ENCODE measurements around the gene FGFR3. TPM values are rescaled to one million over a fixed set of nuclear protein-coding genes. Genes with fewer than 3 reads are reported as not detected.

FGFR3 gene
- total RNA-seq, result under 1 TPM; 0.53 to 0.67 TPM
- not detected for polyA plus RNA-seq

GRCh38 chr4:1792832-1793495 lies at the start of gene FGFR3:
Gene FGFR3 (plus strand): TSS chr4:1793293. CDS start chr4:1793935, 642 bp downstream.
- intact Hi-C loops (cut with micrococcal nuclease), result no loop called here
- Mint-ChIP-seq H3K4me1 (no peaks in the 10 kb centered on the region), H3K36me3 (peaks cover 0 to 2% of the 10 kb centered on the region in 2 donors), H3K27ac (peak within 1 kb of the TSS in 1 of 7 donors; percentile 68), H3K4me3 (peak within 1 kb of the TSS in 7 of 8 donors; percentile 25 to 72 (median 49)), H3K9me3 (no peaks in the 10 kb centered on the region), H3K27me3 (peaks cover 5 to 7% of the 10 kb centered on the region in 2 donors)
- DNase-seq, result peak in 3 of 5 donors; percentile 19 to 38 (median 21)
- CTCF ChIA-PET (ENCODE audit: partially characterized antibody), result no interaction called here
- Histone ChIP-seq H3K27me3 (ENCODE audit: insufficient read depth, low read length) (peaks cover 17% of the 10 kb centered on the region), H3K27ac (ENCODE audit: low read depth, low read length) (no peak within 1 kb of the TSS), H3K36me3 (ENCODE audit: insufficient read depth, low read length) (no peaks in the 10 kb centered on the region), H3K4me3 (ENCODE audit: low read length in 2 of 2) (no peak within 1 kb of the TSS), H3K4me1 (ENCODE audit: insufficient read depth, low read length) (peaks cover 12% of the 10 kb centered on the region), H3K9me3 (ENCODE audit: control insufficient read depth in 1 of 2, low read length in 2 of 2) (no peaks in the 10 kb centered on the region)
- POLR2A ChIA-PET (ENCODE audit: partially characterized antibody), result no interaction called here

DNA sequence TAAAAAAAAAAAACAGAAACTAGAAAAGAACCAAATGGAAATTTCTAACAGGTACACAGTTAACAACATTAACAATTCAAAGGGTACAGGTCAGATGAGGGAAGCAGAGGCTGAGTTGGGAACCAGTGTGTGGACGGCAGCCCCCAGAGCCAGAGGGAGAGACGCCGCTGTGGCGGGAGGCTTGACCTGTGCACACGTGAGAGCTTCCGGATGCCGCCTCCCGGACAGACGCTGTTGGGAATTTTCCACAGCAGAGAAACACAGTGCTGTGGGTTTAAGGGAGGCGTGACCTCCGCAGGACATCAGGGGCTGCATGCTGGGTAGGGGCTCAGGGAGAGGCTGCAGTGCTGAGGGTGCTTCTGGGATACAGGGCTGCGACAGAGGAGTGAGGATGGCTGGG lies 49.5 kb upstream of the FGFR3 start:
- Mint-ChIP-seq H3K4me1 (no peaks in the 10 kb centered on the region), H3K27me3 (no peaks in the 10 kb centered on the region), H3K27ac (peak overlapping the region in 1 of 7 donors; percentile 41), H3K36me3 (peaks cover 21 to 38% of the 10 kb centered on the region in 2 donors), H3K9me3 (peaks cover 0 to 6% (median 4%) of the 10 kb centered on the region in 8 donors), H3K4me3 (no peak overlapping the region)
- no peak overlapping the region for H3K4me3 ChIP-seq (ENCODE audit: low read length in 2 of 2)
- H3K4me1 ChIP-seq (ENCODE audit: insufficient read depth, low read length), result no peaks in the 10 kb centered on the region
- no peak overlapping the region for H3K27ac ChIP-seq (ENCODE audit: low read depth, low read length)
- intact Hi-C loops (cut with micrococcal nuclease), result no loop called here
- CTCF ChIA-PET (ENCODE audit: partially characterized antibody), result interaction anchor here (0.7 to 11.3 kb wide), 3 partner anchors 116 to 169 kb away, joined by 3 to 160 read pairs (median 3); no protein-coding TSS in a partner anchor
- no peaks in the 10 kb centered on the region for H3K27me3 ChIP-seq (ENCODE audit: insufficient read depth, low read length)
- POLR2A ChIA-PET (ENCODE audit: partially characterized antibody), result no interaction called here
- no peak for DNase-seq
- H3K36me3 ChIP-seq (ENCODE audit: insufficient read depth, low read length), result peaks cover 30% of the 10 kb centered on the region
- H3K9me3 ChIP-seq (ENCODE audit: control insufficient read depth in 1 of 2, low read length in 2 of 2), result no peaks in the 10 kb centered on the region

DNA sequence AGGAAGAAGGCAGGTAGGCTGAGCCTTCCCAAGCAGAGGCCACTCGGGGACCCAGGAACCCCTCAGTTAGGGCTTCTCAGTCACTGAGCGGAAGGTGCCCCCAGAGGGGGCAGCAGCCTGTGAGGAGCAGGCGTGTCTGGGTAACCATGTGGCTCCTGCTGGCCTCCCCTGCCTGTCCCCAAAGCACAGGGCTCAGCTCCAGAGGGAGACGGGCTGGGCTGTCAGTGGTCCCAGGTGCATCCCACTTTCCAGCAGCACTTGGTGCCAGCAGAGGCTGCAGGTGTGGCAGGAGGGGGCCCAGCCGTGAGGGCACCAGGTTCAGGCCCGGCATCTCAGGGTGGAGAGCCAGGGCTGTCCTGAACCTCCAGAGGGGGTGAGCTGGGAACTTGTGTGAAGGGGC lies 49.1 kb upstream of the FGFR3 start:
- intact Hi-C loops (cut with micrococcal nuclease), result no loop called here
- Histone ChIP-seq H3K27ac (ENCODE audit: low read depth, low read length) (no peak overlapping the region), H3K27me3 (ENCODE audit: insufficient read depth, low read length) (no peaks in the 10 kb centered on the region), H3K9me3 (ENCODE audit: control insufficient read depth in 1 of 2, low read length in 2 of 2) (no peaks in the 10 kb centered on the region), H3K4me1 (ENCODE audit: insufficient read depth, low read length) (no peaks in the 10 kb centered on the region), H3K36me3 (ENCODE audit: insufficient read depth, low read length) (peaks cover 28% of the 10 kb centered on the region), H3K4me3 (ENCODE audit: low read length in 2 of 2) (no peak overlapping the region)
- ChIA-PET POLR2A (ENCODE audit: partially characterized antibody) (no interaction called here), CTCF (ENCODE audit: partially characterized antibody) (interaction anchor here (0.9 to 11.3 kb wide), 3 partner anchors 68 to 169 kb away, joined by 3 to 160 read pairs (median 4); no protein-coding TSS in a partner anchor)
- H3K4me1 Mint-ChIP-seq, result no peaks in the 10 kb centered on the region
- peaks cover 17 to 34% of the 10 kb centered on the region in 2 donors for H3K36me3 Mint-ChIP-seq
- H3K27ac Mint-ChIP-seq, result peak overlapping the region in 1 of 7 donors; percentile 41
- peaks cover 0 to 2% (median 0%) of the 10 kb centered on the region in 8 donors for H3K9me3 Mint-ChIP-seq
- DNase-seq, result no peak
- no peak overlapping the region for H3K4me3 Mint-ChIP-seq
- H3K27me3 Mint-ChIP-seq, result no peaks in the 10 kb centered on the region

DNA sequence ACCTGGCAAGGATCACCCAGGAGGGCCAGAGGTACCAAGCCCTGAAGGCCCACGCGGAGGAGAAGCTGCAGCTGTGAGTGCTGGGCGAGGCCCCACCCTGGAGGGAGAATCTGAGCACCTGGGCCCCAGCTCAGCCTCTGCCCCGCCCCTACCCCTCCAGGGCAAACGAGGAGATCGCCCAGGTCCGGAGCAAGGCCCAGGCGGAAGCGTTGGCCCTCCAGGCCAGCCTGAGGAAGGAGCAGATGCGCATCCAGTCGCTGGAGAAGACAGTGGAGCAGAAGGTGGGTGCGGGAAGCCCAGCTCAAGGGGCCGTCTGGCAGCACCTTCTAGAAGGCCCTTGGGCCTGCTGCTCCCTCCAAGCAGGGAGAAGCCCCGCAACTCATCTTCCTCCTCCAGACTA lies 48.5 kb upstream of the FGFR3 start:
- Histone ChIP-seq H3K4me1 (ENCODE audit: insufficient read depth, low read length) (no peaks in the 10 kb centered on the region), H3K27ac (ENCODE audit: low read depth, low read length) (no peak overlapping the region), H3K4me3 (ENCODE audit: low read length in 2 of 2) (no peak overlapping the region), H3K27me3 (ENCODE audit: insufficient read depth, low read length) (no peaks in the 10 kb centered on the region), H3K9me3 (ENCODE audit: control insufficient read depth in 1 of 2, low read length in 2 of 2) (no peaks in the 10 kb centered on the region), H3K36me3 (ENCODE audit: insufficient read depth, low read length) (peaks cover 25% of the 10 kb centered on the region)
- no peak for DNase-seq
- peak overlapping the region in 2 of 7 donors; percentile 21 to 57 for H3K27ac Mint-ChIP-seq
- peaks cover 15 to 31% of the 10 kb centered on the region in 2 donors for H3K36me3 Mint-ChIP-seq
- intact Hi-C loops (cut with micrococcal nuclease), result no loop called here
- H3K4me1 Mint-ChIP-seq, result no peaks in the 10 kb centered on the region
- H3K4me3 Mint-ChIP-seq, result no peak overlapping the region
- no peaks in the 10 kb centered on the region for H3K9me3 Mint-ChIP-seq
- H3K27me3 Mint-ChIP-seq, result no peaks in the 10 kb centered on the region
- CTCF ChIA-PET (ENCODE audit: partially characterized antibody), result interaction anchor here (0.8 to 11.3 kb wide), 7 partner anchors 14 to 168 kb away, joined by 3 to 160 read pairs (median 3); no protein-coding TSS in a partner anchor
- POLR2A ChIA-PET (ENCODE audit: partially characterized antibody), result no interaction called here

DNA sequence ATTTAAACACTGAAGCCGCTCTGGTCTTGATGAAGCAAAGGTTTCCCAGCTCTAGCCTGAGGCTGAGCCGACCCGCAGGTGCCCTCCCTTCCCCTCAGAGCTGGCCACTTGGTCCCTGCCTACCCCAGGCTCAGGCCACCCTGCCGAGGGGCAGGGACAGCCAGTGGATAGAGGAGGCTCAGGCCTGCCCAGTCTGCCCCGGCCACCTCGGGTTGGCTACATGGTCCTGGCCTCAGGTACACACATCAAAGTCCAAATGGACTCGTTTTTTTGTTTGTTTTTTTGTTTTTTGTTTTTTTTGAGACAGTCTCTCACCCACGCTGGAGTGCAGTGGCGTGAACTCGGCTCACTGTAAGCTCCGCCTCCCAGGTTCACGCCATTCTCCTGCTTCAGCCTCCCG lies 47.9 kb upstream of the FGFR3 start:
- H3K4me3 Mint-ChIP-seq, result peak overlapping the region in 1 of 8 donors; percentile 61
- peak overlapping the region in 2 of 7 donors; percentile 21 to 81 for H3K27ac Mint-ChIP-seq
- no peaks in the 10 kb centered on the region for H3K4me1 Mint-ChIP-seq
- H3K36me3 ChIP-seq (ENCODE audit: insufficient read depth, low read length), result peaks cover 25% of the 10 kb centered on the region
- intact Hi-C loops (cut with micrococcal nuclease), result no loop called here
- H3K27ac ChIP-seq (ENCODE audit: low read depth, low read length), result no peak overlapping the region
- no peaks in the 10 kb centered on the region for H3K4me1 ChIP-seq (ENCODE audit: insufficient read depth, low read length)
- ChIA-PET CTCF (ENCODE audit: partially characterized antibody) (interaction anchor here (0.8 to 11.3 kb wide), 7 partner anchors 15 to 167 kb away, joined by 3 to 160 read pairs (median 3); no protein-coding TSS in a partner anchor), POLR2A (ENCODE audit: partially characterized antibody) (no interaction called here)
- DNase-seq, result no peak
- H3K27me3 ChIP-seq (ENCODE audit: insufficient read depth, low read length), result no peaks in the 10 kb centered on the region
- no peaks in the 10 kb centered on the region for H3K9me3 ChIP-seq (ENCODE audit: control insufficient read depth in 1 of 2, low read length in 2 of 2)
- H3K36me3 Mint-ChIP-seq, result peaks cover 15 to 30% of the 10 kb centered on the region in 2 donors
- H3K9me3 Mint-ChIP-seq, result no peaks in the 10 kb centered on the region
- H3K27me3 Mint-ChIP-seq, result no peaks in the 10 kb centered on the region
- H3K4me3 ChIP-seq (ENCODE audit: low read length in 2 of 2), result no peak overlapping the region

DNA sequence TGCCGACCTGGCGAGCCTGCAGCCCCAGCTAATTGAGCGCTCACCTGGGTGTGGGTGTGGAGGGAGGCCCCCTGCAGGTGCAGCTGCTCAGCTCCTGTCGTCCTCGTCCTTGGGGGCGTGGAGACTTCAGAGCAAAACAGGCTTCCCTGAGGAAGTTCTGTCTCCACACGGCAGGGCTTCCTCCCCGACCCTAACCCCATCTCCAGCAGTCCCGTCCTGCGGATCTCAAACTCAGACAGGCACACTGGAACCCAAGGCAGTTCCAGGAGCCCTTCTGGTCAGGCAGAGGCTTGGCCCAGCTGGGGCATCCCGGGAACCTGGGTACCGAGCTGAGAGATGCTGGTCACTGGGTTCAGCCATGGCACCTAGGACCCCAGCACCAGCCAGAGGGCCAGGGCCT lies 47.4 kb upstream of the FGFR3 start:
- Mint-ChIP-seq H3K4me1 (peaks cover 0 to 2% (median 0%) of the 10 kb centered on the region in 4 donors), H3K9me3 (no peaks in the 10 kb centered on the region), H3K36me3 (peaks cover 12 to 27% of the 10 kb centered on the region in 2 donors), H3K4me3 (no peak overlapping the region), H3K27ac (no peak overlapping the region), H3K27me3 (no peaks in the 10 kb centered on the region)
- no peaks in the 10 kb centered on the region for H3K27me3 ChIP-seq (ENCODE audit: insufficient read depth, low read length)
- ChIA-PET CTCF (ENCODE audit: partially characterized antibody) (interaction anchor here (0.9 to 11.3 kb wide), 4 partner anchors 43 to 160 kb away, joined by 3 to 160 read pairs (median 15); no protein-coding TSS in a partner anchor), POLR2A (ENCODE audit: partially characterized antibody) (no interaction called here)
- intact Hi-C loops (cut with micrococcal nuclease), result loop anchor here (1.0 kb wide), 1 partner anchor 65 kb away; no protein-coding TSS in a partner anchor
- H3K4me3 ChIP-seq (ENCODE audit: low read length in 2 of 2), result no peak overlapping the region
- no peaks in the 10 kb centered on the region for H3K9me3 ChIP-seq (ENCODE audit: control insufficient read depth in 1 of 2, low read length in 2 of 2)
- H3K27ac ChIP-seq (ENCODE audit: low read depth, low read length), result no peak overlapping the region
- H3K36me3 ChIP-seq (ENCODE audit: insufficient read depth, low read length), result peaks cover 21% of the 10 kb centered on the region
- no peaks in the 10 kb centered on the region for H3K4me1 ChIP-seq (ENCODE audit: insufficient read depth, low read length)
- no peak for DNase-seq

GRCh38 chr4:1746265-1746691 lies 46.8 kb upstream of the FGFR3 start:
- H3K36me3 ChIP-seq (ENCODE audit: insufficient read depth, low read length), result peaks cover 15% of the 10 kb centered on the region
- Mint-ChIP-seq H3K4me1 (peaks cover 0 to 5% (median 0%) of the 10 kb centered on the region in 4 donors), H3K4me3 (no peak overlapping the region), H3K27me3 (no peaks in the 10 kb centered on the region), H3K36me3 (peaks cover 9 to 23% of the 10 kb centered on the region in 2 donors), H3K27ac (no peak overlapping the region), H3K9me3 (no peaks in the 10 kb centered on the region)
- intact Hi-C loops (cut with micrococcal nuclease), result loop anchor here (1.0 kb wide), 1 partner anchor 64 kb away; no protein-coding TSS in a partner anchor
- CTCF ChIA-PET (ENCODE audit: partially characterized antibody), result interaction anchor here (0.9 to 11.3 kb wide), 3 partner anchors 53 to 160 kb away, joined by 4 to 160 read pairs (median 26); no protein-coding TSS in a partner anchor
- H3K9me3 ChIP-seq (ENCODE audit: control insufficient read depth in 1 of 2, low read length in 2 of 2), result no peaks in the 10 kb centered on the region
- H3K27me3 ChIP-seq (ENCODE audit: insufficient read depth, low read length), result no peaks in the 10 kb centered on the region
- POLR2A ChIA-PET (ENCODE audit: partially characterized antibody), result no interaction called here
- DNase-seq, result peak; percentile 53 to 67 (median 64)
- no peaks in the 10 kb centered on the region for H3K4me1 ChIP-seq (ENCODE audit: insufficient read depth, low read length)
- H3K4me3 ChIP-seq (ENCODE audit: low read length in 2 of 2), result no peak overlapping the region
- no peak overlapping the region for H3K27ac ChIP-seq (ENCODE audit: low read depth, low read length)

Data from CD4-positive, alpha-beta memory T cell (primary cell).